ENCODE data around the gene ATP5MC3. TPM values are rescaled to one million over a fixed set of nuclear protein-coding genes. Genes with fewer than 3 reads are reported as not detected.

Gene ATP5MC3
- total and polyA plus RNA-seq, 10 of the 15 experiments (the other 5 are each of a cell fraction or from before 2014, with no cell fraction given) = 308 to 1,196 (median 550) TPM

- TF ChIP-seq, protein P1, sequence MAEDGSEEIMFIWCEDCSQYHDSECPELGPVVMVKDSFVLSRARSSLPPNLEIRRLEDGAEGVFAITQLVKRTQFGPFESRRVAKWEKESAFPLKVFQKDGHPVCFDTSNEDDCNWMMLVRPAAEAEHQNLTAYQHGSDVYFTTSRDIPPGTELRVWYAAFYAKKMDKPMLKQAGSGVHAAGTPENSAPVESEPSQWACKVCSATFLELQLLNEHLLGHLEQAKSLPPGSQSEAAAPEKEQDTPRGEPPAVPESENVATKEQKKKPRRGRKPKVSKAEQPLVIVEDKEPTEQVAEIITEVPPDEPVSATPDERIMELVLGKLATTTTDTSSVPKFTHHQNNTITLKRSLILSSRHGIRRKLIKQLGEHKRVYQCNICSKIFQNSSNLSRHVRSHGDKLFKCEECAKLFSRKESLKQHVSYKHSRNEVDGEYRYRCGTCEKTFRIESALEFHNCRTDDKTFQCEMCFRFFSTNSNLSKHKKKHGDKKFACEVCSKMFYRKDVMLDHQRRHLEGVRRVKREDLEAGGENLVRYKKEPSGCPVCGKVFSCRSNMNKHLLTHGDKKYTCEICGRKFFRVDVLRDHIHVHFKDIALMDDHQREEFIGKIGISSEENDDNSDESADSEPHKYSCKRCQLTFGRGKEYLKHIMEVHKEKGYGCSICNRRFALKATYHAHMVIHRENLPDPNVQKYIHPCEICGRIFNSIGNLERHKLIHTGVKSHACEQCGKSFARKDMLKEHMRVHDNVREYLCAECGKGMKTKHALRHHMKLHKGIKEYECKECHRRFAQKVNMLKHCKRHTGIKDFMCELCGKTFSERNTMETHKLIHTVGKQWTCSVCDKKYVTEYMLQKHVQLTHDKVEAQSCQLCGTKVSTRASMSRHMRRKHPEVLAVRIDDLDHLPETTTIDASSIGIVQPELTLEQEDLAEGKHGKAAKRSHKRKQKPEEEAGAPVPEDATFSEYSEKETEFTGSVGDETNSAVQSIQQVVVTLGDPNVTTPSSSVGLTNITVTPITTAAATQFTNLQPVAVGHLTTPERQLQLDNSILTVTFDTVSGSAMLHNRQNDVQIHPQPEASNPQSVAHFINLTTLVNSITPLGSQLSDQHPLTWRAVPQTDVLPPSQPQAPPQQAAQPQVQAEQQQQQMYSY (CRISPR knock-in tag; IDR thresholded peaks at IDR 0.05) = no peak
- TF ChIP-seq ZNF384 (IDR thresholded peaks at IDR 0.05; ENCODE audit: borderline replicate concordance, low read depth, low read length) = no peak
- no peak for TF ChIP-seq RBBP5 (conservative IDR thresholded peaks at IDR 0.05)
- no peak for TF ChIP-seq FOXK2 (IDR thresholded peaks at IDR 0.05)
- TF ChIP-seq SMC3 (IDR thresholded peaks at IDR 0.05; ENCODE audit: borderline replicate concordance, low read length) = no peak
- no peak for TF ChIP-seq SPI1 (IDR thresholded peaks at IDR 0.05; ENCODE audit: borderline replicate concordance, insufficient read depth, low read depth, low read length)
- TF ChIP-seq ESRRA (IDR thresholded peaks at IDR 0.05; ENCODE audit: low read length) = no peak
- no peak for TF ChIP-seq CBX3 (IDR thresholded peaks at IDR 0.05; ENCODE audit: borderline replicate concordance, low read depth)
- TF ChIP-seq BCL3 (IDR thresholded peaks at IDR 0.05; ENCODE audit: borderline replicate concordance, insufficient read depth, low read depth, low read length, poor library complexity, severe bottlenecking) = no peak
Observed at GRCh38 chr2:175143678-175144077, 37.8 kb downstream of the ATP5MC3 start (continued).
